ENCODE measurements around the gene LRP6.
"Not testable (repeated sequence)": the region's sequence is repeated elsewhere in the genome, so short reads cannot be mapped to it uniquely, and the experiment has no call there.

The LRP6 gene
- total RNA-seq: 0.73 to 3.8 (median 1.1) reads per million in 4 experiments

DNA sequence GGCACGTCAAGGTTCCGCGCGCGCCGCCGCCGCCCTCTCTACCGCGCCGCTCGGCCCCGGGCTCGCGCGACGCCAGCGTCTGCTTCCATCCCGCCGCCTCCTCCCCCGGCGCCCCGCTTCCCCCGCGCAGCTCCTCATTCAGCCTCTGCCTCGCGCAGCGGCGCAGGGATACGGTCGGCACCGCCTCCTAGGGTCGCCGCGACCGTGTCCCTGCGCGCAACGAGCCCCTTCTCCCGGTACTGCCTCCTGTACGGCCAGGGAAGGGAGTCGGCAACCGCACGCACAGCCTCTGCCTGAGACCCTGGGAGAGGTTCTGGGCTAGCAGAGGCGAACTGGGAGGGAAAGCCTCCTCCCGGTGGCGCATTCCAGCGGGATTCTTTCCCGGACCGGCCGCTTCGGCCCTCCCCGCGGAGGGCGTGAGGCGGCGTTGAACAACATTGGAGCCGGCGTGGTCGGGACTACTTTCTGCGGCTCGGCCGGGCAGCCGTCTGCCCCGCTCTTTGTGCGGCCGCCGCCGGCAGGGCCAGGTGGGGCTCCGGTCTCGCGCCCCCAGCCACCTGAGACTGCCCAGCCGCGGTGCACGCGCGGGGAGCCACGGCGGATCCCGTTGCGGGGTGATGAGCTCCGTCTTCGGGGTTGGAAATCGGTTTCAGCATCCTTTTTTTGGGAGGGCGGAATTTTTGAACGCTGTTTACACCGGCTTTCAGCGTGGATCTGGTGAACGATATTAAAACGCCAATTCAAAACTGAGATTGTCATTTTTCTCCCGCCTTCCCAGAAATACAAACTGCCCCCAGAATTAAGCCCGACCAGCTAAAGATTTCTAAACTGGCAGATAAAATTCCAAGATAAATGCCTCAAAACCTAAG is at the start of gene LRP6:
TSS of gene LRP6 (minus strand) at position 172 of the 869 bp plus-strand sequence. CDS start 309 bp downstream, outside the sequence.
- peak; percentile 54 for DNase-seq

DNA sequence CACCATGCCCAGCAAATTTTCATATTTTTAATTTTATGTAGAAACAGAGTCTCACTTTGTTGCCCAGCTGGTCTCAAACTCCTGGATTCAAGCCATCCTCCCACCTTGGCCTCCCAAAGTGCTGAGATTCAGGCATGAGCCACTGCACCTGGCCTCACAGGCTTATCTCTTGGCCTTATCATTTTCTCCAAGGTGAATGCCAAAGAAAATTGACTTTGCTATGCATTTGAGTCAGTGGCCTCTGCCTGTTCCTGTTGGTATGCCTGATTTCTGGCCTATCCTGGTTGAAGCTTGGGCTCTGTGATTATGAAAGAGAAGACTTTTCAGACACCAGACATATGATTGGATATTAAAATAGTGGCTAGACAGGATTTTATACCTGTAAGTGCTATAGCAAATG is 49.0 kb upstream of the LRP6 start:
- DNase-seq: no peak

DNA sequence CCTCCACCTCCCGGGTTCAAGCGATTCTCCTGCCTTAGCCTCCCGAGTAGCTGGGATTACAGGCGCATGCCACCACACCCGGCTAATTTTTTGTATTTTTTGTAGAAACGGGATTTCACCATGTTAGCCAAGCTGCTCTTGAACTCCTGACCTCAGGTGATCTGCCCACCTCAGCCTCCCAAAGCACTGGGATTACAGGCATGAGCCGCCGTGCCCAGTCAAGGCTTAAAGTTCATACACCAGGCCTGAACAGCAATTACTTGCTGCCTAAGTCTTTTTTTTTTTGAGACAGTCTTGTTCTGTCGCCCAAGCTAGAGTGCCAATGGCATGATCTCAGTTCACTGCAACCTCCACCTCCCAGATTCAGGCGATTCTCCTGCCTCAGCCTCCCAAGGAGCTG is 43.9 kb upstream of the LRP6 start:
- not testable (repeated sequence) for DNase-seq

GRCh38 chr12:12305568-12306300 is 38.9 kb upstream of the LRP6 start:
- no peak for DNase-seq

DNA sequence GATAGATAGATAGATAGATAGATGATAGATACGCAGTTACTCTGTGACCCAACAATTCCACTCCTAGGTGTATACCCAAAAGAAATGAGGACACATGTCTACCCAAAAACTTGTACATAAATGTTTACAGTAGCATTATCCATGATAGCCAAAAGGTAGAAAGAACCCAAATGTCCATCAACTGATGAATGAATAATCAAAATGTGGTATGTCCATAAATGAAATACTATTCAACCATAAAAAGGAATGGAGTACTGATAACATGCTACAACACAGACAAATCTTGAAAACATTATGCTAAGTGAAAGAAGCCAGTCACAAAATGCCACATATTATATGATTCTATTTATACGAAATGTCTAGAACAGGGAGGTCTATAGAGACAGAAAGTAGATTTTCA is 36.1 kb upstream of the LRP6 start:
- no peak for DNase-seq

GRCh38 chr12:12301122-12301521 is 34.3 kb upstream of the LRP6 start:
- no peak for DNase-seq

GRCh38 chr12:12297201-12297830 is 30.5 kb upstream of the LRP6 start:
- no peak for DNase-seq

DNA sequence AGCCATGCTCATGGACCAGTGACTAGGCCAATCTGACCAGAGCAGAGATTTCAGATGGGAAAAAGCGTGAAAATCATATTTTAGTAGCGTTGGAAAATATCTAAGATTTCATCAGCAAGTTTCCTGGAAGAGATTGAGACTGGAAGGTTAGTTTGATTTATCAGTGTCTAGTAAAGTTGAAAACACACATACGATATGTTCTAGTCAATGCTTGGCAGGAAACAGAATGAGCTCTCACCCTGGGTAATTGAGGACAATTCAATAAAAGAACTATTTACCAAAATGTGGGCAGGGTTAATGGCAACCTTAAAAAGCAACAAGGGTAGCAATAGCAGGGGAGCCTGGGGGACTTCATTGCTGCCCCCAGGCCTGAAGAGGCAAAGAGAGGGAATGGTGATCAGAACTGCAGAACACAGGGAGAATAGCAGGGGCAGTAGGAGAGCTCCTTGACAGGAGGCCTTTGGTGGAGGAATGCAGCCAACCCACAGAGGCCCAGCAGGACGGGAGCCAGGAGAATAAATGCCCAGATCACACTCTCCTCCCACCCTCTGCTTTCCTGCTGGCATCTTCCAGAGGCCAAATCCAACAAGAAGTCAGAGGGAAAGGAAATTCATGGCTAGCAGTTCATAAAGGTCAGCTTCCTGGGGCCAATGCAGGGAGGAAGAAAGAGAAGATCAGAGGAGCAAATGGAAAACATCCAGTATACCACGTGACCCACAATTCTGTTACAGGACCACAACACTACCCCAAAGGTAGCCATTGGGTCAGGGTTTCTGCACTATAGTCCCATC is 27.6 kb upstream of the LRP6 start:
- no peak for DNase-seq

- no peak for DNase-seq
These were observed 23.4 kb upstream of the LRP6 start for GRCh38 chr12:12290206-12290605.

DNA sequence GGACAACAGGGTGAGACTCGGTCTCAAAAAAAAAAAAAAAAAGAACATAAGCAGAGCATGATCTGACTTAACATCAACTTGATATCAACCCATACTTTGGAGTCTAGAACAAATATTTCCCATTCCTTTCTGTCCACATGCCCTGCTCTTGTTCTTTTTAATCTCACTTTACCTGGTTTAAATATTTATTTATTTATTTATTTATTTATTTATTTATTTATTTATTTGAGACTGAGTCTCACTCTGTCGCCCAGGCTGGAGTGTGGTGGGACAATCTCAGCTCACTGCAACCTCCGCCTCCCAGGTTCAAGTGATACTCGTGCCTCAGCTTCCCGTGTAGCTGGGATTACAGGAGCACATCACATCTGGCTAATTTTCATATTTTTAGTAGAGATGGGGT is 19.6 kb upstream of the LRP6 start:
- DNase-seq: no peak

GRCh38 chr12:12282761-12283425 is 16.0 kb upstream of the LRP6 start:
- DNase-seq: no peak

GRCh38 chr12:12282202-12282601 is 15.4 kb upstream of the LRP6 start:
- DNase-seq: no peak

DNA sequence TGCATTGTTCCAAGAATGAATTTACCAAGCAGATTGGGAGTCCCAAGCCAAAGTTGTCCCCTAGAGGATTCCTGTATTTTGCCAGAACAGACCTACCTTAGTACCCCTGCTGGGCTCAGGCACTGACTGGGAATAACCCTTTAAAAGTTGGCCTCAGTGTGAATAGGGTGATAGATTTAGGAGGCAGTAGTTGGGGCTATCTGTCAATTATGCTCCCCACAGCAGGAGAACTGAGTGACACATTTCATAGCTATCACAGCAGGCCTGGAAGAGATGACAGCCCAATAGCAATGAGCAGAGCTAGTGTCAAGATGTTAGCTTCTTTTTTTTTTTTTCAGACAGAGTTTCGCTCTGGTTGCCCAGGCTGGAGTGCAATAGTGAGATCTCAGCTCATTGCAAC is 14.3 kb upstream of the LRP6 start:
- no peak for DNase-seq

- no peak for DNase-seq
These were observed 12.1 kb upstream of the LRP6 start for GRCh38 chr12:12278899-12279298.

- no peak for DNase-seq
These were observed 9.0 kb upstream of the LRP6 start for GRCh38 chr12:12275874-12276273.

DNA sequence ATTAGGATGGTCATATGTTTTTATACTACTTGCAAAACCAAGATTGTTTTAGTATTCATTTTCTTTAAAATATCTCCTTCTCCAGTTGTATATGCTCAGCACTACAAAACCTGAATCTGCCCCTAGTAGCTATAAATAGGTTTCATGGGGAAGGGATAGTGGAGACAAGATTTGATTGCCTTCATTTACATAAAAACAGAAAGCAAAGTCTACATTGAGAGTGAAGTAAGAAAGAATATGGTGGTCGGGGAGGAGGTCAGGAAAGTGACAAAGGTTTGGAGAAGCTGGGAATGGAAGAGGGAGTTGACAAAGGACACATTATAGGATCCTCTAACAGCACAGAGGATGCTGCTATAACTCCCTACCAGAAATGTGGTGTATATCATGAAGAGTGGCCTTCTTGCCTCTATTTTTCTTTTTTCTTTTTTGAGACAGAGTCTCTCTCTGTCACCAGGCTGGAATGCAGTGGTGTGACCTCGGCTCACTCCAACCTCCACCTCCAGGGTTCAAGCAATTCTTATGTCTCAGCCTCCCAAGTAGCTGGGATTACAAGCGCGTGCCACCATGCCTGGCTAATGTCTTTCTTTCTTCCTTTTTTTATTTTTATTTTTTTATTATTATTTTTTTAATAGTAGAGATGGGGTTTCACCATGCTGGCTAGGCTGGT is 6.6 kb upstream of the LRP6 start:
- no peak for DNase-seq

DNA sequence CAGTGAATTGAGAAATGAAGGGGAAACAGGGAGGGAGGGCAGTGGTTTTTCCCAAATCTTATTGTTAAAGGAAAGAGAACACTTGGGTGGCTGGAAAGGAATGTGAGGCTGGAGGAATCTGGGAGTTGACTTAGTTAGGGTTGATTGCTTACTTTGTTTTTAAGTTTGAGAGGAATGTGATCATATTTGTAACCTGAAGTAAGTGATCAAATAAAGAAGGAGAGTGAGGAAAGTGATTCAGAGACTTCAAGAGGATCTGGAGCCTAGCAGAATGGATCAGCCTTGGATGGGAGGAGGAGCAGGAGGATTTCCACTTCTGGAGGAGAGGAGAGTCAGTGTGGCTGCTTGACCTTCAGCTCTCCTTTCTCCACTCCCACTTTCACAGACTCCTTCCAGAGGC is 6.0 kb upstream of the LRP6 start:
- no peak for DNase-seq

DNA sequence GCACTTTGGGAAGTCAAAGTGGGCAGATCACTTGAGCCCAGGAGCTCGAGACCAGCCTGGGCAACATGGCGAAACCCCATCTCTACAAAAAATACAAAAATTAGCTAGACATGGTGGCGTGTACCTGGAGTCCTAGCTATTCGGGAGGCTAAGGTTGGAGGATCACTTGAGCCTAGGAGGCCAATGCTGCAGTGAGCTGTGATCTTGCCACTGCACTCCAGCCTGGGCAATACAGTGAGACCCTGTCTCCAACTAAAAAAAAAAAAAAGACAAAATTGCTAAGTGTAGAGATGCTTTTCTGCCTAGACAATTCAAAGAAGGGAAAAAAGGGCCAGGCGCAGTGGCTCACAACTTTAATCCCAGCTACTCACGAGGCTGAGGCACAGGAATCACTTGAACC is 3.4 kb upstream of the LRP6 start:
- no peak for DNase-seq

- DNase-seq: no peak
These were observed 927 bp upstream of the LRP6 start for GRCh38 chr12:12267742-12268200.

GRCh38 chr12:12266389-12266872 is 413 bp downstream of the LRP6 start:
- DNase-seq: no peak
